Measurements from ENCODE around the gene DMAP1.

The DMAP1 gene

GRCh38 chr1:44228218-44228617 is 14.9 kb downstream of the DMAP1 start:
- DNase-seq (ENCODE audit: low spot score): no peak

GRCh38 chr1:44229435-44230167 is 16.3 kb downstream of the DMAP1 start:
- no peak for DNase-seq (ENCODE audit: low spot score)

- DNase-seq (ENCODE audit: low spot score): no peak
Observed at GRCh38 chr1:44230796-44231195, 17.5 kb downstream of the DMAP1 start.

- DNase-seq (ENCODE audit: low spot score): no peak
Observed at GRCh38 chr1:44233593-44233992, 20.3 kb downstream of the DMAP1 start.

- no peak for DNase-seq (ENCODE audit: low spot score)
Observed at GRCh38 chr1:44235808-44236207, 22.5 kb downstream of the DMAP1 start.

- no peak for DNase-seq (ENCODE audit: low spot score)
Observed at GRCh38 chr1:44236490-44237272, 23.4 kb downstream of the DMAP1 start.

GRCh38 chr1:44237721-44238457 is 24.6 kb downstream of the DMAP1 start:
- no peak for DNase-seq (ENCODE audit: low spot score)

GRCh38 chr1:44238660-44239059 is 25.4 kb downstream of the DMAP1 start:
- DNase-seq (ENCODE audit: low spot score): no peak

- DNase-seq (ENCODE audit: low spot score): peak; percentile 26
Observed at GRCh38 chr1:44239331-44239960, 26.2 kb downstream of the DMAP1 start.

GRCh38 chr1:44239961-44240371 is 26.7 kb downstream of the DMAP1 start:
- no peak for DNase-seq (ENCODE audit: low spot score)

GRCh38 chr1:44240802-44241671 is 27.8 kb downstream of the DMAP1 start:
- DNase-seq (ENCODE audit: low spot score): no peak

GRCh38 chr1:44242746-44243145 is 29.5 kb downstream of the DMAP1 start:
- DNase-seq (ENCODE audit: low spot score): no peak

GRCh38 chr1:44243782-44244495 is 30.7 kb downstream of the DMAP1 start:
- no peak for DNase-seq (ENCODE audit: low spot score)

- DNase-seq (ENCODE audit: low spot score): no peak
Observed at GRCh38 chr1:44244986-44245385, 31.7 kb downstream of the DMAP1 start.

GRCh38 chr1:44246806-44247205 is 33.5 kb downstream of the DMAP1 start:
- no peak for DNase-seq (ENCODE audit: low spot score)

- no peak for DNase-seq (ENCODE audit: low spot score)
Observed at GRCh38 chr1:44249543-44249942, 36.3 kb downstream of the DMAP1 start.

GRCh38 chr1:44250068-44250781 is 37.0 kb downstream of the DMAP1 start:
- DNase-seq (ENCODE audit: low spot score): no peak

GRCh38 chr1:44251486-44251885 is 38.2 kb downstream of the DMAP1 start:
- no peak for DNase-seq (ENCODE audit: low spot score)

GRCh38 chr1:44251989-44252671 is 38.9 kb downstream of the DMAP1 start:
- no peak for DNase-seq (ENCODE audit: low spot score)

All from RKO (cell line).